GM23338 (cell line): ENCODE data around the gene POU2F3. TPM values are rescaled to one million over a fixed set of nuclear protein-coding genes. Genes with fewer than 3 reads are reported as not detected.

Source experiments
- ATAC-seq: fragments of 200-7000 bp; cut with Tn5 transposase; 3 replicates; pipeline ENCODE4 v1.9.1; 2020
- DNase-seq: peaks from one replicate; pipeline ENCODE4 v3.0.0-alpha.2; 2015; ENCODE audit warnings: low spot score
- H2AFZ ChIP-seq: fragments of 200-600 bp; sonication (generic); 2 replicates; pipeline ENCODE4 v1.8.0; 2016; ENCODE audit warnings: antibody characterized with exemption, mild to moderate bottlenecking, moderate library complexity
- H3F3A ChIP-seq: fragments of 200-600 bp; sonication (generic); replicated peaks from 2 replicates; pipeline ENCODE4 v1.8.0; 2017; ENCODE audit warnings: antibody characterized with exemption, mixed run types, low read depth
- H3K27ac ChIP-seq: fragments of 200-600 bp; sonication (generic); 2 replicates; pipeline ENCODE4 v1.6.1; 2016; ENCODE audit warnings: low read depth
- H3K27me3 ChIP-seq: fragments of 200-600 bp; sonication (generic); 2 replicates; pipeline ENCODE4 v1.8.0; 2016; ENCODE audit warnings: mild to moderate bottlenecking, mixed run types, moderate library complexity; ENCODE audit not compliant: insufficient read depth
- H3K36me3 ChIP-seq: fragments of 200-600 bp; sonication (generic); 2 replicates; pipeline ENCODE4 v1.8.0; 2016; ENCODE audit warnings: mild to moderate bottlenecking; ENCODE audit not compliant: insufficient read depth
- H3K4me1 ChIP-seq: fragments of 200-600 bp; sonication (generic); 2 replicates; pipeline ENCODE4 v1.8.0; 2016; ENCODE audit warnings: mild to moderate bottlenecking, moderate library complexity; ENCODE audit not compliant: insufficient read depth
- H3K4me2 ChIP-seq: fragments of 200-600 bp; sonication (generic); 2 replicates; pipeline ENCODE4 v1.7.1; 2017; ENCODE audit warnings: mixed run types
- H3K4me3 ChIP-seq: fragments of 200-600 bp; sonication (generic); 2 replicates; pipeline ENCODE4 v1.6.1; 2016; ENCODE audit warnings: mixed run types
- H3K79me2 ChIP-seq: fragments of 200-600 bp; sonication (generic); replicated peaks from 2 replicates; pipeline ENCODE4 v1.8.0; 2017; ENCODE audit warnings: mild to moderate bottlenecking; ENCODE audit not compliant: insufficient read depth
- H3K9me2 ChIP-seq: fragments of 200-600 bp; sonication (generic); 2 replicates; pipeline ENCODE4 v1.8.0; 2017; ENCODE audit not compliant: insufficient read depth
- H4K20me1 ChIP-seq: fragments of 200-600 bp; sonication (generic); replicated peaks from 2 replicates; pipeline ENCODE4 v1.8.0; 2017; ENCODE audit warnings: mild to moderate bottlenecking; ENCODE audit not compliant: insufficient read depth
- H3K27ac Mint-ChIP-seq: 2 replicates; pipeline ENCODE4 v1.8.0; 2020; ENCODE audit warnings: inconsistent platforms, mild to moderate bottlenecking, moderate library complexity, mixed read lengths
- H3K27me3 Mint-ChIP-seq: 3 replicates; pipeline ENCODE4 v1.8.0; 2022; ENCODE audit warnings: low read depth, mild to moderate bottlenecking, moderate library complexity, mixed read lengths, inconsistent platforms; ENCODE audit not compliant: insufficient read depth, poor library complexity
- H3K36me3 Mint-ChIP-seq: 3 replicates; pipeline ENCODE4 v1.8.0; 2021; ENCODE audit warnings: low read depth, mild to moderate bottlenecking, inconsistent platforms, moderate library complexity, mixed read lengths
- H3K4me1 Mint-ChIP-seq: 3 replicates; pipeline ENCODE4 v1.8.0; 2020; ENCODE audit warnings: mild to moderate bottlenecking, inconsistent platforms, mixed read lengths
- H3K4me3 Mint-ChIP-seq: 3 replicates; pipeline ENCODE4 v1.8.0; 2021; ENCODE audit warnings: moderate library complexity, mild to moderate bottlenecking, inconsistent platforms, mixed read lengths
- H3K9me3 Mint-ChIP-seq: 3 replicates; pipeline ENCODE4 v1.8.0; 2020; ENCODE audit warnings: moderate library complexity, mild to moderate bottlenecking, inconsistent platforms, mixed read lengths
- CREB1 ChIP-seq: fragments of 250-450 bp; sonication (Bioruptor Pico); IDR thresholded peaks from 2 replicates; pipeline ENCODE4 v1.5.0; 2020; ENCODE audit warnings: low read depth, mild to moderate bottlenecking, moderate library complexity
- CTCF ChIP-seq, 2 experiments: fragments of 200-600 bp in 1 of 2; sonication (generic) in 1 of 2; conservative IDR thresholded peaks; 2 replicates each; pipeline versions ENCODE4 v1.5.1 to v1.6.1; 2016 to 2017; ENCODE audit warnings: antibody characterized with exemption in 2 of 2, low read depth in 2 of 2, mild to moderate bottlenecking in 2 of 2, moderate library complexity in 1 of 2
- ETS1 ChIP-seq: IDR thresholded peaks from 2 replicates; pipeline ENCODE4 v1.6.1; 2016; ENCODE audit warnings: antibody characterized with exemption
- EZH2 ChIP-seq: fragments of 200-600 bp; sonication (generic); IDR thresholded peaks from one replicate; pipeline ENCODE4 v1.8.0; 2017; ENCODE audit warnings: antibody characterized with exemption, mild to moderate bottlenecking, low read depth; ENCODE audit not compliant: unreplicated experiment
- EZH2phosphoT487 ChIP-seq: fragments of 200-600 bp; sonication (generic); IDR thresholded peaks from one replicate; pipeline ENCODE4 v1.8.1; 2018; ENCODE audit warnings: antibody characterized with exemption; ENCODE audit not compliant: unreplicated experiment
- JUNB ChIP-seq: IDR thresholded peaks from one replicate; pipeline ENCODE4 v1.6.1; 2016; ENCODE audit warnings: antibody characterized with exemption; ENCODE audit not compliant: unreplicated experiment
- NANOG ChIP-seq: IDR thresholded peaks from 2 replicates; pipeline ENCODE4 v1.6.1; 2016; ENCODE audit warnings: antibody characterized with exemption, borderline replicate concordance
- POLR2AphosphoS5 ChIP-seq: IDR thresholded peaks from 2 replicates; pipeline ENCODE4 v1.6.1; 2016; ENCODE audit warnings: antibody characterized with exemption, low read depth
- REST ChIP-seq: IDR thresholded peaks from one replicate; pipeline ENCODE4 v1.6.1; 2018; ENCODE audit warnings: antibody characterized with exemption; ENCODE audit not compliant: unreplicated experiment
- STAT1 ChIP-seq: IDR thresholded peaks from one replicate; pipeline ENCODE4 v1.6.1; 2016; ENCODE audit warnings: antibody characterized with exemption; ENCODE audit not compliant: unreplicated experiment
- ZNF114 ChIP-seq: fragments of 250-450 bp; sonication (Bioruptor Pico); IDR thresholded peaks from 2 replicates; pipeline ENCODE4 v1.5.0; 2020; ENCODE audit warnings: mild to moderate bottlenecking, moderate library complexity
- ZNF331 ChIP-seq: fragments of 250-450 bp; sonication (Bioruptor Pico); IDR thresholded peaks from 2 replicates; pipeline ENCODE4 v1.5.0; 2020; ENCODE audit warnings: low read depth, mild to moderate bottlenecking, moderate library complexity
- ZNF462 ChIP-seq: fragments of 250-450 bp; sonication (Bioruptor Pico); IDR thresholded peaks from 2 replicates; pipeline ENCODE4 v1.5.0; 2020; ENCODE audit warnings: mild to moderate bottlenecking, moderate library complexity
- polyA plus RNA-seq: library from polyadenylated mRNA; unstranded; fragments of >200 nt; fragmentation: Nextera tagmentation; extraction: Ambion mirVana; gene quantifications from 2 replicates; pipeline ENCODE4 v1.2.1, GENCODE V29; 2016
- total RNA-seq: library from RNA; depleted of rRNA; stranded (reverse); fragments of >200 nt; shearing (Covaris generic); gene quantifications from 2 replicates; pipeline ENCODE4 v1.2.3, GENCODE V29; 2014

Gene POU2F3
- total and polyA plus RNA-seq, 2 experiments from 2014 or later = 0.45 to 0.79 TPM

GRCh38 chr11:120284272-120284671, 44.3 kb downstream of the POU2F3 start (continued):
- TF ChIP-seq ZNF462 (CRISPR knock-in tag) (no peak), POLR2AphosphoS5 (no peak), ETS1 (no peak), CREB1 (no peak), NANOG (no peak)

- Histone ChIP-seq H3K27me3 (no peaks in the 10 kb centered on the region), H3K4me3 (no peak overlapping the region), H2AFZ (no peak overlapping the region), H3K79me2 (no peaks in the 10 kb centered on the region), H3K4me2 (no peak overlapping the region), H4K20me1 (no peaks in the 10 kb centered on the region), H3K27ac (no peak overlapping the region), H3K4me1 (peaks cover 11% of the 10 kb centered on the region), H3K9me2 (no peaks in the 10 kb centered on the region), H3K36me3 (no peaks in the 10 kb centered on the region), H3F3A (no peaks in the 10 kb centered on the region)
- H3K4me3 Mint-ChIP-seq = no peak overlapping the region
- peaks cover 15% of the 10 kb centered on the region for H3K4me1 Mint-ChIP-seq
- H3K27me3 Mint-ChIP-seq = peaks cover 9% of the 10 kb centered on the region
- ATAC-seq = no peak
- TF ChIP-seq NANOG (no peak), EZH2phosphoT487 (no peak), REST (no peak), ZNF114 (no peak), CTCF (conservative IDR thresholded peaks at IDR 0.05; ENCODE audit: low read depth in 2 of 2) (no peak), JUNB (no peak), POLR2AphosphoS5 (no peak), ZNF331 (CRISPR knock-in tag) (no peak), STAT1 (no peak), CREB1 (no peak), EZH2 (no peak)
- H3K9me3 Mint-ChIP-seq = no peaks in the 10 kb centered on the region; the same call in 2 of the 3 replicates
- no peak overlapping the region for H3K27ac Mint-ChIP-seq
- no peaks in the 10 kb centered on the region for H3K36me3 Mint-ChIP-seq
- DNase-seq = no peak
Observed at GRCh38 chr11:120285256-120285655, 45.3 kb downstream of the POU2F3 start.
